Hindlimb muscle (tissue), 1 donor: ENCODE data around the gene ABCC6. TPM values are rescaled to one million over a fixed set of nuclear protein-coding genes. Genes with fewer than 3 reads are reported as not detected.
A peak's percentile ranks its signal among the peaks of the same experiment; 100 is the strongest.

ENCODE experiments used
- DNase-seq: peaks from one replicate; pipeline ENCODE4 v3.0.0-alpha.2; 2013
- polyA plus RNA-seq: library from polyadenylated mRNA; unstranded; fragments of 120-200 nt; gene quantifications from one replicate; pipeline ENCODE4 v1.2.1, GENCODE V29; 2013; ENCODE audit not compliant: insufficient read length

ABCC6 gene
- polyA plus RNA-seq, 1 donor, result 2.1 TPM

GRCh38 chr16:16139806-16140205 lies 83.5 kb downstream of the ABCC6 start:
- no peak for DNase-seq

GRCh38 chr16:16139061-16139460 lies 84.2 kb downstream of the ABCC6 start:
- no peak for DNase-seq

- no peak for DNase-seq
Measured at GRCh38 chr16:16138034-16138635, 85.2 kb downstream of the ABCC6 start.

GRCh38 chr16:16137110-16137509 lies 86.2 kb downstream of the ABCC6 start:
- DNase-seq, result no peak

GRCh38 chr16:16136588-16136987 lies 86.7 kb downstream of the ABCC6 start:
- no peak for DNase-seq

GRCh38 chr16:16133943-16134604 lies 89.2 kb downstream of the ABCC6 start:
- DNase-seq, result no peak

- DNase-seq, result no peak
Measured at GRCh38 chr16:16131659-16132058, 91.6 kb downstream of the ABCC6 start.

GRCh38 chr16:16131204-16131603 lies 92.1 kb downstream of the ABCC6 start:
- no peak for DNase-seq

GRCh38 chr16:16127469-16128116 lies 95.7 kb downstream of the ABCC6 start:
- peak; percentile 45 for DNase-seq

- DNase-seq, result no peak
Measured at GRCh38 chr16:16126896-16127295, 96.4 kb downstream of the ABCC6 start.

- no peak for DNase-seq
Measured at GRCh38 chr16:16124974-16125373, 98.3 kb downstream of the ABCC6 start.

- no peak for DNase-seq
Measured at GRCh38 chr16:16124438-16124837, 98.9 kb downstream of the ABCC6 start.

- DNase-seq, result no peak
Measured at GRCh38 chr16:16122264-16122663, 101.0 kb downstream of the ABCC6 start.

GRCh38 chr16:16121185-16121727 lies 102.0 kb downstream of the ABCC6 start:
- no peak for DNase-seq

GRCh38 chr16:16120382-16121184 lies 102.7 kb downstream of the ABCC6 start:
- DNase-seq, result no peak

- DNase-seq, result no peak
Measured at GRCh38 chr16:16120044-16120381, 103.3 kb downstream of the ABCC6 start.

- no peak for DNase-seq
Measured at GRCh38 chr16:16118337-16118736, 105.0 kb downstream of the ABCC6 start.

- no peak for DNase-seq
Measured at GRCh38 chr16:16116841-16117240, 106.5 kb downstream of the ABCC6 start.

- DNase-seq, result no peak
Measured at GRCh38 chr16:16113076-16113475, 110.2 kb downstream of the ABCC6 start.

- no peak for DNase-seq
Measured at GRCh38 chr16:16112450-16113053, 110.7 kb downstream of the ABCC6 start.

GRCh38 chr16:16111639-16112038 lies 111.7 kb downstream of the ABCC6 start:
- no peak for DNase-seq

- no peak for DNase-seq
Measured at GRCh38 chr16:16110111-16110490, 113.2 kb downstream of the ABCC6 start.
